Transverse colon (tissue), 4 donors: ENCODE measurements around the gene IP6K3.

Experiments
- CTCF ChIP-seq, 5 experiments: fragments of 200-600 bp in 3 of 5; fragments of 450-650 bp in 2 of 5; sonication (generic) in 3 of 5; IDR thresholded peaks; 1 replicate in 2 of 5; 2 replicates in 3 of 5; pipeline ENCODE4 v1.5.1; 2016 to 2017; ENCODE audit warnings: antibody characterized with exemption in 5 of 5, inconsistent platforms in 3 of 5, mild to moderate bottlenecking in 2 of 5, moderate library complexity in 1 of 5
- EP300 ChIP-seq: sonication (generic); formaldehyde crosslinking; IDR thresholded peaks from one replicate; pipeline ENCODE4 v1.6.1; 2017; ENCODE audit warnings: antibody characterized with exemption, low read depth
- POLR2A ChIP-seq: fragments of 450-650 bp; IDR thresholded peaks from one replicate; pipeline ENCODE4 v1.6.1; 2016; ENCODE audit warnings: antibody characterized with exemption, mild to moderate bottlenecking, moderate library complexity
- POLR2AphosphoS5 ChIP-seq, 3 donors: sonication (generic); formaldehyde crosslinking; IDR thresholded peaks; one replicate each; pipeline ENCODE4 v1.6.1; 2016; ENCODE audit warnings: antibody characterized with exemption in 3 of 3

DNA sequence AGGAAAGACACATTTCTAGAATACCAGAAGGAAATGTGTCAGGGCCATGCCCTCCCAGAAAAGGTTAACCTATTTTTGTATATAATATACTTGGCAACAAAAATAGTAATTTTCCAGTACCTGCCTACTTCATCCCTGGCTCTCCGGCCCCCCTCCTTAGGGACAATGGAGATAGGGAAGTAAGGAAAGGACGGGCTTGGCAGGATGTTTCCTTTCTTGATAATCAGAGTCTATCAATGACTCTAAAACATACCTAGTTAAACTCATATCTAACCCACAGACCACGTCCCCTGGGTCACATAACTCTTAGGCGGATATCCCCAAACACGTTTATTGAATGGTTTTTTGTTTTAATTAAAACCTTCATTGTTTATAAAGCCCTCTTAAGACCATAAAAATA lies 47.0 kb downstream of the IP6K3 start:
- no peak for TF ChIP-seq CTCF (IDR thresholded peaks at IDR 0.05)
- no peak for TF ChIP-seq POLR2AphosphoS5 (IDR thresholded peaks at IDR 0.05)
- TF ChIP-seq POLR2A: no peak
- no peak for TF ChIP-seq EP300
